ENCODE measurements around the gene AP3B2.

AP3B2 gene

DNA sequence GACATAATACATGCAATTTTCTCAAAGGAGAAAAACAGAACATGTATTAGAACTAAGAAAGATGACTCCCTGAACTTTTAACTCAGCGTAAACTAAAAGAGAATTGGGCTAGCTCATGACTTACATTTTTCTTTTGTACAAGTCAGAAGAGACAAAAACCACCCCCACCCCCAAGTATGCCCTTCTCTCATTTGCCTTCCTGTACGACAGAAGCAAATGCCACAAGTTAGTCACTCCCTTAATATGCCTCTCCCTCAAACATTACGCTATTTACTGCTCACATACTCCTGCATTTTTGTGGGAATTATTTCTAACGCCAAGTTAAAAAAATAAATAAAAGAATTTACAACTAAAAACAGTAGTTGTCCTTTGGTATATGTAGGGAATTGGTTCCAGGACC, 84.5 kb downstream of the AP3B2 start:
- TF ChIP-seq, protein P1, sequence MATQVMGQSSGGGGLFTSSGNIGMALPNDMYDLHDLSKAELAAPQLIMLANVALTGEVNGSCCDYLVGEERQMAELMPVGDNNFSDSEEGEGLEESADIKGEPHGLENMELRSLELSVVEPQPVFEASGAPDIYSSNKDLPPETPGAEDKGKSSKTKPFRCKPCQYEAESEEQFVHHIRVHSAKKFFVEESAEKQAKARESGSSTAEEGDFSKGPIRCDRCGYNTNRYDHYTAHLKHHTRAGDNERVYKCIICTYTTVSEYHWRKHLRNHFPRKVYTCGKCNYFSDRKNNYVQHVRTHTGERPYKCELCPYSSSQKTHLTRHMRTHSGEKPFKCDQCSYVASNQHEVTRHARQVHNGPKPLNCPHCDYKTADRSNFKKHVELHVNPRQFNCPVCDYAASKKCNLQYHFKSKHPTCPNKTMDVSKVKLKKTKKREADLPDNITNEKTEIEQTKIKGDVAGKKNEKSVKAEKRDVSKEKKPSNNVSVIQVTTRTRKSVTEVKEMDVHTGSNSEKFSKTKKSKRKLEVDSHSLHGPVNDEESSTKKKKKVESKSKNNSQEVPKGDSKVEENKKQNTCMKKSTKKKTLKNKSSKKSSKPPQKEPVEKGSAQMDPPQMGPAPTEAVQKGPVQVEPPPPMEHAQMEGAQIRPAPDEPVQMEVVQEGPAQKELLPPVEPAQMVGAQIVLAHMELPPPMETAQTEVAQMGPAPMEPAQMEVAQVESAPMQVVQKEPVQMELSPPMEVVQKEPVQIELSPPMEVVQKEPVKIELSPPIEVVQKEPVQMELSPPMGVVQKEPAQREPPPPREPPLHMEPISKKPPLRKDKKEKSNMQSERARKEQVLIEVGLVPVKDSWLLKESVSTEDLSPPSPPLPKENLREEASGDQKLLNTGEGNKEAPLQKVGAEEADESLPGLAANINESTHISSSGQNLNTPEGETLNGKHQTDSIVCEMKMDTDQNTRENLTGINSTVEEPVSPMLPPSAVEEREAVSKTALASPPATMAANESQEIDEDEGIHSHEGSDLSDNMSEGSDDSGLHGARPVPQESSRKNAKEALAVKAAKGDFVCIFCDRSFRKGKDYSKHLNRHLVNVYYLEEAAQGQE (IDR thresholded peaks at IDR 0.05; ENCODE audit: insufficient read depth in 1 of 2, low read depth in 2 of 2, low read length in 2 of 2) = no peak
- TF ChIP-seq SIN3A (IDR thresholded peaks at IDR 0.05; ENCODE audit: borderline replicate concordance, insufficient read depth, low read length) (no peak), FOXP2 (optimal IDR thresholded peaks at IDR 0.05; ENCODE audit: borderline replicate concordance, extremely low read depth, extremely low read length, insufficient read depth) (no peak), POLR2AphosphoS5 (IDR thresholded peaks at IDR 0.05; ENCODE audit: low read depth, low read length) (no peak), TAF1 (IDR thresholded peaks at IDR 0.05; ENCODE audit: borderline replicate concordance, insufficient read depth, low read length) (no peak)

DNA sequence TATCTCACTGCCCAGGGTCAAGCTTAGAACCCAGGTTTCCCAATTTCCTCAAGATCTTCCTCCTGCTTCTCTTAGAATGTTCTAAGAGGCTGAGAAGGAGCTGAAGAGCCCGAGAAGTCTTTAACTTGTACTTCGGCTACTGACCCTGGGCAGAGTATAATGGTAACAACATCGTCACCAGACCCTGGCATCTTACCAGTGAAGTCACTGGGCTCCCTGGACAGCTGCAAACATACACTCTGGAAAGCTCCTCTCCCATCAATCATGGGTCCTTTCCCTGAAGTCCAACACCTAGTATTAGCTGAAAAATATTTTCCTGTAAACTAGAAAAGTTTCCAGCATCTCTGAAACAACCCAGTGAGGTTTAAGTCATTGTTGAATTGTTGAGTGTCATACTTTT, 85.2 kb downstream of the AP3B2 start:
- TF ChIP-seq TAF1 (IDR thresholded peaks at IDR 0.05; ENCODE audit: borderline replicate concordance, insufficient read depth, low read length) = no peak
- no peak for TF ChIP-seq FOXP2 (optimal IDR thresholded peaks at IDR 0.05; ENCODE audit: borderline replicate concordance, extremely low read depth, extremely low read length, insufficient read depth)
- TF ChIP-seq, protein P1 (IDR thresholded peaks at IDR 0.05; ENCODE audit: insufficient read depth in 1 of 2, low read depth in 2 of 2, low read length in 2 of 2) = no peak
- TF ChIP-seq POLR2AphosphoS5 (IDR thresholded peaks at IDR 0.05; ENCODE audit: low read depth, low read length) = no peak
- no peak for TF ChIP-seq SIN3A (IDR thresholded peaks at IDR 0.05; ENCODE audit: borderline replicate concordance, insufficient read depth, low read length)

DNA sequence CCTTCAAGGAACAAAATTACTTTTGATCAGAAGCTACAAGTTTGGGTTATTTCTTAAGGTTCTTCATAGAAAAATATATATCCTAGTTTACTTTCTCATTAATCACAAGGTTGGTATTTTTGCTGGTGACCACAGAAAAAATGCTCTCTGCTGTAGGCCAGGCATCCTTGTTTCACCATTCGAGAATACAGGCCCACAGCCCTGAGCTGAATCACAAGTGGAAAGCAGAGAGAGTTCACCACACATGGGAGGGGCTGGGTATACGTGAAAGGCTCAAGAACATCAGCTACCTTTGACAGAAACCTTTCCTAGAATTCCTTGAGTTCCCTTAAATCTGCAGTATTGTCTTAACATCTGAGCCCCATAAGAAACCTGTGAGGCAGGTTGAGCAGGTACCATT, 85.7 kb downstream of the AP3B2 start:
- TF ChIP-seq, protein P1 (IDR thresholded peaks at IDR 0.05; ENCODE audit: insufficient read depth in 1 of 2, low read depth in 2 of 2, low read length in 2 of 2) = no peak
- no peak for TF ChIP-seq FOXP2 (optimal IDR thresholded peaks at IDR 0.05; ENCODE audit: borderline replicate concordance, extremely low read depth, extremely low read length, insufficient read depth)
- TF ChIP-seq POLR2AphosphoS5 (IDR thresholded peaks at IDR 0.05; ENCODE audit: low read depth, low read length) = no peak
- no peak for TF ChIP-seq TAF1 (IDR thresholded peaks at IDR 0.05; ENCODE audit: borderline replicate concordance, insufficient read depth, low read length)
- no peak for TF ChIP-seq SIN3A (IDR thresholded peaks at IDR 0.05; ENCODE audit: borderline replicate concordance, insufficient read depth, low read length)

DNA sequence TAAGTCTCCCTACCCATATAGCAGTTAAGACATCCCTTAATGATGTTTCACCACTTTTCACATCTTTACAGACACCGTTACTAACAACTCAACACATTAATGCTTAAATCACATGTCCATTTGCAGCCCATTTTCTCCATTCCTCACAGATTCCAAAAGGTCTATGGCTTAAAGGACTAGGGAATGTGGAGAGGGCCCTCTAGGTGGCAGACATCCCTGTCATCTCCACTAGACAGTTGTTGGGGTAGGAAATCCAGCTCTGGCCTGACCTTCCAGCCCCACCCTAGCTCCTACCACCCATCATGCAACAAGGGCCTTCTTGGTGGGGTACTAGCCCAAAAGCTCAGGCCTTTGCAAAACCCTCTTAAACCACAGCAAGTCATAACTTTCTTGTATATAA, 87.7 kb downstream of the AP3B2 start:
- TF ChIP-seq TAF1 (IDR thresholded peaks at IDR 0.05; ENCODE audit: borderline replicate concordance, insufficient read depth, low read length) = no peak
- TF ChIP-seq SIN3A (IDR thresholded peaks at IDR 0.05; ENCODE audit: borderline replicate concordance, insufficient read depth, low read length) = no peak
- no peak for TF ChIP-seq POLR2AphosphoS5 (IDR thresholded peaks at IDR 0.05; ENCODE audit: low read depth, low read length)
- TF ChIP-seq, protein P1 (IDR thresholded peaks at IDR 0.05; ENCODE audit: insufficient read depth in 1 of 2, low read depth in 2 of 2, low read length in 2 of 2) = no peak
- TF ChIP-seq FOXP2 (optimal IDR thresholded peaks at IDR 0.05; ENCODE audit: borderline replicate concordance, extremely low read depth, extremely low read length, insufficient read depth) = no peak

DNA sequence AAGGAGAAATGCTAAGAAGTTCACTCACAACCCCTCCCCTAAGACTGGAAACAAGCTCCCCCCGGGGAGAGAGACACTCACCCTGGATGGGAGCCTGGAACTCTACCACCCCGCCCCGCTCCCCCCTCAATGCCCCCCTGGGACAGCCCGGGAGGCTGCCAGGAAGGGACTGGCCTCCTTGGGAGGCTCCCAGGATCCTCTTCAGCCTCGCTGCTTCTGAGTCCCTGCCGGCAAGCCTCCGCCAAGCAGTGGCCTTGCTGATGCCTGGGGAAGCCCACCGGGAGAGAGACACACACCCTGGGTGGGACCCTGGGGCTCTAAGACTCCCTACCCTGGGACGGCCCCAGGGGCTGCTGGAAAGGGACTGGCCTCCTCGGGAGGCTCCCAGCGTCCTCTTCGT, 95.9 kb downstream of the AP3B2 start:
- no peak for TF ChIP-seq POLR2AphosphoS5 (IDR thresholded peaks at IDR 0.05; ENCODE audit: low read depth, low read length)
- TF ChIP-seq, protein P1 (IDR thresholded peaks at IDR 0.05; ENCODE audit: insufficient read depth in 1 of 2, low read depth in 2 of 2, low read length in 2 of 2) = no peak
- TF ChIP-seq TAF1 (IDR thresholded peaks at IDR 0.05; ENCODE audit: borderline replicate concordance, insufficient read depth, low read length) = no peak
- TF ChIP-seq SIN3A (IDR thresholded peaks at IDR 0.05; ENCODE audit: borderline replicate concordance, insufficient read depth, low read length) = no peak
- TF ChIP-seq FOXP2 (optimal IDR thresholded peaks at IDR 0.05; ENCODE audit: borderline replicate concordance, extremely low read depth, extremely low read length, insufficient read depth) = no peak
